CD4-positive, alpha-beta T cell treated with Interleukin-15 for 4 hours (primary cell): Measurements from ENCODE around the gene PARP3.
"Not testable (repeated sequence)": the region's sequence is repeated elsewhere in the genome, so short reads cannot be mapped to it uniquely, and the experiment has no call there.

ENCODE experiments used
- DNase-seq: peaks from one replicate; pipeline ENCODE4 v3.0.0-alpha.2; 2020; ENCODE audit warnings: low spot score

The PARP3 gene

GRCh38 chr3:51941798-51942602 is at the start of gene PARP3, which contains the start of gene RRP9:
Gene PARP3, plus strand, starts transcription at chr3:51942363. Its CDS starts 993 bp downstream, at chr3:51943356.
Gene RRP9, minus strand, starts transcription at chr3:51941904. Its CDS starts 37 bp downstream, at chr3:51941867.
- DNase-seq = peak; percentile 100

DNA sequence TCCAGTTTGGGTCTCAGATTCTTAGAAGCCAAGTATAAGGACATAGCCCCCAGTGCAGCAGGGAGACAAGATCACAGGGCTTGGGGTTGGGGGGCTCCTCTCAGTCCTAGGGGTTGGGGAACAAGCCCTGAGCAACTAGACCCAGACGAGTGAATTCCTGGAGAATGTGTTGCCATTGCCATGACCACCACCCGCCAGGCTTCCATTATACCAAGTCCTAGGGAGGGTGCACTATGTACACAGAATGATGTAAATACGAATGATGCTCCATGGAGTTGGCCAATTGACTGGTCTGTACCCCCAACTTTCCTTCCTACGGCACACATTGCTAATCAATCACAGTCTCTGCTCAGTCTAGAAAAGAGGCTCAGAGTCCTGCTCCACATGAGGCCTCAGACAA is 47.8 kb upstream of the PARP3 start:
- no peak for DNase-seq

- DNase-seq = no peak
Measured at GRCh38 chr3:51894939-51895338, 47.2 kb upstream of the PARP3 start.

DNA sequence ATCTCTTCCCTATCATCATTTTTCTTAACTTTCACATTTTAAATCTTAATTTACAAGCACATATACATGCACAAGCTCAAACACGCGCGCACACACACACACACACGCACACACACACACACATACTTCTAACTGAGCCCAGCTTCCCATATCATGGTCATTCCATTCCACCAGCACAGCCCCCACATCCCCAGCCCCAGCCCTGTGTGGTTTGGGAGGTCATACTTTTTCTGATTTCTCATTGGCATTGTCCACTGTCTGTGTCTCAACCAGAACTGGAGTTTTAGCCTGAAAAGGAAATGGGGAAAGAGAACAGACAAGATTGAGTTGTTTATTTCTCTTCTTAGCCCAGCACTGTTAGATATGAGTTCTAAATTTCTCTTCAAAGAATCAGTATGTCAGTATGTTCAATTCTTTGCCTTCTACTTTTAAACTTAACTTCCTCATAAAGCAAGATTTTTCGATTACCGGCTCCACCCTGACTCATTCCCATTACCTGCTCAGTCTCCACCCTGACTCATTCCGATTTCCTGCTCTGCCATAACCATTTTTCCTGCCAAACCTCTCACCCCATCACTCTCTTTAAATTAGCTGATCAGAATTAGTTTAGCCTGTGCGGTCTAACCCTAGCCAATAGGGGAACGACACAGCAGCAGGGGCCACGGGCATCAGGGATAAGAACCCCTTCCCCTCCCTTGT is 45.4 kb upstream of the PARP3 start:
- no peak for DNase-seq

DNA sequence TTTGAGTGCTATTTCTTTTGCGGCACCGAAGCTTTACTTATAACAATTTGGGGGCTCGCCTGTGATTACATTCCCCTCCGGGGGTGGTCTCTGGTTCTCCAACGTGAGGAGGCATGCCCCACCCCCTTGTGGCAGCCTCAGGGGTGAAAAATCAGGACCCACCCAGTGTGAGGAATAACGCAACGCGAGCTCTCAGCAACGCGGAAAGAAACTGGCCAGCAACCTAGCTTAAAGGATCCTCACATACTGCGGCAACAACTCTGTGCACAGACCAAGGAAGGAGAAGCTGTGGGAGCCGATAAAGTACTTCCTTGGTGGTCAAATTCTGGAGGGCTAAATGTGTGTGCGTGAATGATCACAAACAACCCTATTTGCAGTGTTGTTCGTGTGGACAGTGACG is 44.8 kb upstream of the PARP3 start:
- DNase-seq = no peak

- not testable (repeated sequence) for DNase-seq
Measured at GRCh38 chr3:51900043-51900442, 42.1 kb upstream of the PARP3 start.

GRCh38 chr3:51902361-51902760 is 39.8 kb upstream of the PARP3 start:
- DNase-seq = not testable (repeated sequence)

DNA sequence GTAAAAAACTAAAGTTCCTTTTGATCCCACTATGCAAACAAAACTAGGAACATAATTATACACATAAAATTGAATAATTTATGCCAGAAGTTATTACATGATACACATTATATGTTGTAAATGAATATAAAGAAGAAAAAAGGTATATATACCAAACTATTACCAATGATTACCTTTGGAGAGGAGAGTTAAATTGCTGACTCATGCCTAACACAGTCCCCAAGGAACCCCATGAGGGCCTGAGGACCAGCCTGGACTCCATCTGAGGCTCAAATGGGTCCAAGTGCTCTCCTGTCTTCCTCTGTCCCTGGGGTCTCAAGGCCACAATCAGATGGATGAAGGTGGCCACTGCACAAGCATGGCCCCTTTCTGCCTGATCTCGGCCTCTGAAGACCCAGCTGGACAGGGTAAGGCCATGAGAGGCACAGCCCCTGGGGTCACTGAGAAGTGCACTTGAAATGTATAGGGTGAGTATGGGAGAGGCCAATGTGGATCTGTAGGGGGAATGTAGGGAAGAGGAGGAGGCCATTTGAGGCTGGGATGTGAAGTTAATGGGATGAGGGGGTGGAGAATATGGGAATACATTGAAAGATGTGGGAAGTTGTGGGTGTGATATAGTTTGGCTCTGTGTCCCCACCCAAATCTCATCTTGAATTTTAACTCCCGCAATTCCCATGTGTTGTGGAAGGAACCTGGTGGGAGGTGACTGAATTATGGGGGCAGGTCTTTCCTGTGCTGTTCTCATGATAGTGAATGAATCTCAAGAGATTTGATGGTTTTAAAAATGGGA is 37.9 kb upstream of the PARP3 start:
- no peak for DNase-seq

DNA sequence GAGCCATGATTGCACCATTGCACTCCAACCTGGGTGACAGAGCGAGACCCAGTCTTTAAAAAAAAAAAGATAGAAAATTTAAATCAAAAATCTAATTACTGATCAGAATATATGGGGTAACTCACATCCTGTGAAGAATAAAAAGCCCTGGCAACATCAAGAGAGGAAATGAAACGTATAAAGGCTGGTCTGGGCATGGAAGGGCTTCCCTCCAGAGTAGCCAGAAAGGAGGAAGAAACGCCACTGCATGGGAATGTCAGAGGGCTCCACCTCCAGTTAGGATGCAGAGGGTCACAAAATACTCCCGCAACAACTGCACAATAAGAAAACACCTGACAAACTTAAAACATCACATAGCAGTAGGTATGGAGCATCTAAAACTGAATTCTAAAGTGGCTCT is 34.1 kb upstream of the PARP3 start:
- DNase-seq = no peak

DNA sequence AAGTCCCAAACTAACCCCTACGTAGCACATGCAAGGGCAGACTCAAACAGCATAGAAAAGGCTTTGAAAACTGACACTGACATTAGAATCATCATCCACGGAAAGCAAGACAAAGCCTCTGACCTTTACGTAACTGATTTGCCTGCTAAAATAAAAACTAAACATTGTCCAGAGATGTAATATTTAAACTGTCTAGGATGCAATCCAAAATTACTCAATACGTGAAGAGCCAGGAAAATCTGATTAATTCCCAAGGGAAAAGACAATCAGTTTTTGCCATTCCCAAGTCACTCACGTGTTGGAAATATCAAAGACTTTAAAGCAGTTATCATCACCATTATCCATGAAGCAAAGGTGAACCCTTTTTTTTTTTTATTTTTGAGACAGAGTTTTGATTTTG is 25.7 kb upstream of the PARP3 start:
- no peak for DNase-seq

- no peak for DNase-seq
Measured at GRCh38 chr3:51921081-51921578, 21.0 kb upstream of the PARP3 start.

DNA sequence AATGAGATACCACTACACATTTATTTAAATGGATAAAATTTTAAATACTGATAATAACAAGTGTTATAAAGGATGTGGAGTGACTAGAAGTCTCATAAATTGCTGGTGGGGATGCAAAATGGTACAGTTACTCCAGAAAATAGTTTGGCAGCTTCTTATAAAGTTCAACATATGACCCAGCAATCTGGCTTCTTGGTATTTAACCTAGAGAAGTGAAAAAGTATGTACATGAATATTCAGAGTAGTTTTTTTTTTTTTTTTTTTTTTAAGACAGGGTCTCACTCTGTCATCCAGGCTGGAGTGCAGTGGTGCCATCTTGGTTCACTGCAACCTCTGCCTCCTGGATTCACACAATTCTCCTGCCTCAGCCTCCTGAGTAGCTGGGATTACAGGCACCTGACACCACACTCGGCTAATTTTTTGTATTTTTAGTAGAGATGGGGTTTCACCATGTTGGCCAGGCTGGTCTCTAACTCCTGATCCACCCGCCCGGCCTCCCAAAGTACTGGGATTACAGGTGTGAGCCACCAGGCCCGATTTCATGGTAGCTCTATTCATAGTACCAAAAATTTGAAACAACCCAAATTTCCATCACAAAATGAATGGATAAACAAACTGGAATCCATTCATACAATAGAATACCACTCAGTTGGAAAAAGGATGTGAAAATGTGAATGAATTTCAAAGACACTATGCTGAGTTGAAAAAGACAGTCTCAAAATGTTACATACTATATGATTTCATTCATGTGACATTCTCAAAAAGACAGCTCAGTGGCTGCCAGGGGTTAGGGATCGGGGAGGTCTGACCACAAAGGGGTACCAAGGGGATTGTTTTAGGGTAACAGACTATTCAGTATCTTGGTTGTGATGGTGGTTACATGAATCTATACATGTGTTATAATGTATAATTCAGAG is 14.8 kb upstream of the PARP3 start:
- no peak for DNase-seq

GRCh38 chr3:51928438-51928837 is 13.7 kb upstream of the PARP3 start:
- DNase-seq = no peak

- not testable (repeated sequence) for DNase-seq
Measured at GRCh38 chr3:51928981-51929380, 13.2 kb upstream of the PARP3 start.

DNA sequence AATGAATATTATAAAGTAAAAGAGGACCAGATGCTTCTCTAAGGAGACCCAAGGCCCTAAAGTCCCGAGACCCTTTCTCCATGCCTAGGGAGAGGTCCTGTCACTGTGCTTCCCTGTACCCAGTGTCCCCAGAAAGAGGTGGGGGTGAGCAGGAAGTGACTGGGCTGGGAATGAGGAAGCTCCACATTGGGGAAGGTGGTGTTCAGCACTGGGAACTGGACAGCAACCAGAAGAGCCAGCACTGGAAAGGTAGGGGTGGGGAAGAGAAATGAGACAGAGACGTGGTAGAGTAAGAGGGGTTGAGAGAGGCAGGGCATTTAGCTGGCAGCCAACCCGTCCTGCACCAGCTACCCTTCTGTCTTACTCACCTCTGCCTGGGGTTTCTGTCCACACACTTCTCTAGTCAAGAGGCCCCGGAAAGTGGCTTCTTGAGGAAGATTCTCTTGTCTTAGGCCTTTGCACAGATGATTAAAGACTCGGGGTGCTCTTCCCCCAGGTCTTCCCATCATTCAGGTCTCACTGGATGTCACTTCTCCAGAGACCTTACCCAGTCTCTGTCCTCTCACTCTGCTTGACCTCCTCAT is 12.7 kb upstream of the PARP3 start:
- no peak for DNase-seq

DNA sequence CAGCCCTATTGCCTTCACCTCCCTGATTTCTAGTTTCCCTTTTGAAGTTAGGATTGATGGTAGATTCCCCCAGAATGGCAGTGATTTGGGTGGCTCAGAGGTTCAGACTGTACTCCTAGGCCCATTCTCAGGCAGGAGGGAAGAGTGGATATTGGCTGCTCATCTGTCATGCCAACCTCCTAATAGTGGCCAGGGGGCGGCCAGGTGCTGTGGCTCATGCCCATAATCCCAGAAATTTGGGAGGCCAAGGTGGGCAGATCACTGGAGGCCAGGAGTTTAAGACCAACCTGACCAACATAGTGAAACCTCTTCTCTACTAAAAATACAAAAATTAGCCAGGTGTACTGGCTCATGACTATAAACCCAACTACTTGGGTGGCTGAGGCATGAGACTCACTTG is 11.7 kb upstream of the PARP3 start:
- DNase-seq = no peak

GRCh38 chr3:51931756-51932155 is 10.4 kb upstream of the PARP3 start:
- no peak for DNase-seq

DNA sequence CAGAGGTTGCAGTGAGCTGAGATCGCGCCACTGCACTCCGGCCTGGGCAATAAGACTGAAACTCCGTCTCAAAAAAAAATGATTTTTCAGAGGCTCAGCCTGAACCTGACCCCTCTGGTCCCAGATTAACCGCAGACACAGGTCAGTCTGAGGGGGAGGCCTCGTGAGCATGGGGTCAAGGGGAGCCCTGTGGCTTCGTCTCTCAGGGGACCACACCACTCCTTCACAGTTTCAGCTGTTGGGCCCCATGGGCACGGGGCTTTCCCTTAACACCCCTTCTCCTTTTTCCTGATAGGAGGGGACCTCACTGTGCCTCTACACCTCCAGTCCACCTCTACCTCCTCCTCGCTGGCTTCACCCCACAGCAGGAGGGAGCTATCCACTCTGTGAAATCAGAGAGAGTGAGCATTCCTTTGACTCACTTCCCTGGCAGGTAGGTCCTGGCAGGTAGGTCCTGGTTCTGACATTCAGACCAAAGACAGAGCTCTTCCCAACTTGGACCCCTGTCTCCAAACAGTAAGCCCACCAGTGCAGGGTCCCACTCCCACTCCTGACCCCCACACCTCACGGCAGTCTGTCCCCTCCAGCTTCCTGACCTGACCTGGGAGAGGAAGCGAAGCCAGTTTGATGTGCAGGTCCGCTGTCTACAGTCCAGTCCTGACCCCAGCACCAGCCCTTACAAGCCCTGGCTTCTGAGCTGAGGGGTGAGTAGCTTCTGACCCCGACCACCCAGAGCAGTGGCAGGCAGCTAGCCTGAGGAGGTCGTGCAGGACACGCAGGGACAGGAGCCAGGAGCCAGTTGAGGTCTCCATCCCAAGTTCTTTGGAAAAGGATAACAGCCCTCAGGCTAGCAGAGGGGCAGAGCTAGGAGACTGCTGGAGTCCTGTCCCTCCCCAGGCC is 9.4 kb upstream of the PARP3 start:
- no peak for DNase-seq

DNA sequence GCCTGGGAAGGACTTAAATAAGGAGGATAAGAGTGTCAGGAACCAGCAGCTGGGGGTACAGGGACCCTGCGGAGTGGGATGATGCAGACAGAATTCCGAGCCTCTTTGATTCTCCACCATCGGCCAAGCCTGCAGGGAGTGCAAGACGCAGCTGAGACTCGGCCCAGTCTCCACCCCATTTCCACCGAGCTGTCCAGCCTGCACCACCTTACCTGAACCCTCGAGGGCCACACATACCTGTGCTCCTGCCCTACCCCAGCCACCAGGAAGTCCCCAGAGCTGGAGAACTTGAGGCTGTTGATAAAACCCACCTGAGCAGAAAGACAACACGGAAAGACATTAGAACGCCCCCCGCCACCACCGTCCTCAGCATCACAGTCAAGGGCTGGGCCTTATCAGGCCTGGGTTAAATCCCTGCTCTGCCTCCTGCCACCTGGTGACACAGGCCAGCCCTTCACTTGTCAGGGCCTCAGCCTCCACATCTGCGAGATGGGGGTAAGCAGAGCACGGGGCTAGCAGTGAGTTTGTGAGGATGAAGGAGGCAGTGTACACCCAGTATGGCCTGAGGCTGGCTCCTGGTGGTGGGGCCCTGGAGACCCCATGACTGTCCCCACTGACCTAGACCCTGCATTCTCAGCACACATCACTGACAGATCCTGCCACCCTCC is 8.6 kb upstream of the PARP3 start:
- no peak for DNase-seq
